SJCRH30 (cell line): ENCODE measurements around the gene KANSL1L. TPM values are rescaled to one million over a fixed set of nuclear protein-coding genes. Genes with fewer than 3 reads are reported as not detected.

Experiments used
- DNase-seq, 2 experiments: peaks; one replicate each; pipeline ENCODE4 v3.0.0-alpha.2; 2015 to 2020
- H3K27ac ChIP-seq: fragments of 250-450 bp; sonication (Bioruptor Pico); 2 replicates; pipeline ENCODE4 v1.5.1; 2020; ENCODE audit warnings: mild to moderate bottlenecking, moderate library complexity
- H3K27me3 ChIP-seq: fragments of 250-450 bp; sonication (Bioruptor Pico); 2 replicates; pipeline ENCODE4 v1.5.1; 2020; ENCODE audit warnings: mild to moderate bottlenecking, moderate library complexity
- H3K36me3 ChIP-seq: fragments of 250-450 bp; sonication (Bioruptor Pico); 2 replicates; pipeline ENCODE4 v1.5.1; 2020; ENCODE audit warnings: mild to moderate bottlenecking, moderate library complexity
- H3K4me1 ChIP-seq: fragments of 250-450 bp; sonication (Bioruptor Pico); 2 replicates; pipeline ENCODE4 v1.5.1; 2020; ENCODE audit warnings: mild to moderate bottlenecking, moderate library complexity
- H3K4me3 ChIP-seq: fragments of 250-450 bp; sonication (Bioruptor Pico); 2 replicates; pipeline ENCODE4 v1.5.1; 2020; ENCODE audit warnings: mild to moderate bottlenecking, moderate library complexity
- H3K9me3 ChIP-seq: fragments of 250-450 bp; sonication (Bioruptor Pico); replicated peaks from 2 replicates; pipeline ENCODE4 v1.5.1; 2020; ENCODE audit warnings: mild to moderate bottlenecking, moderate library complexity
- total RNA-seq: library from RNA; depleted of rRNA; stranded (reverse); fragments of >200 nt; shearing (Covaris generic); gene quantifications from 2 replicates; pipeline ENCODE4 v1.2.3, GENCODE V29; 2014

Gene KANSL1L
- total RNA-seq, 1 experiment from 2014 or later: 24.3 TPM

DNA sequence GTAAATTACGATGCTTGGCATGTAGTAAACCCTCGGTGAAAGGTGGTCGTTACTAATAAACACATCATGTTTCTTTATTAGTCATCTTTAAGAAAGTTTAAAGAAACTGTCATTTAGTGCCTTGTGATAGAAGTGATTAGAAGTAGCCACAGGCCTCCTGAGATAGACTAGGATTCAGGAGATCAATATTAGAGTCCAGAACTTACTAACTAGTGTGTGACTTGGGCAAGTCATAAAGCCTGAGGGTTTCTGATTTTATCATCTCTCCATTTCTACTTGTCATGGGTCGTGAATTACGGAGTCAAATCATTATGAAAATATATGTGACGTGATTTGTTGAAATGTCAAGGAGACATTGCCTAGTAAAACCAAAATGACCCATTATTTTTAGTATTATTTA, 162.1 kb downstream of the KANSL1L start:
- Histone ChIP-seq H3K9me3 (no peaks in the 10 kb centered on the region), H3K4me3 (no peak overlapping the region), H3K36me3 (peaks cover 42% of the 10 kb centered on the region), H3K27ac (no peak overlapping the region), H3K27me3 (no peaks in the 10 kb centered on the region), H3K4me1 (no peaks in the 10 kb centered on the region)
- no peak for DNase-seq

DNA sequence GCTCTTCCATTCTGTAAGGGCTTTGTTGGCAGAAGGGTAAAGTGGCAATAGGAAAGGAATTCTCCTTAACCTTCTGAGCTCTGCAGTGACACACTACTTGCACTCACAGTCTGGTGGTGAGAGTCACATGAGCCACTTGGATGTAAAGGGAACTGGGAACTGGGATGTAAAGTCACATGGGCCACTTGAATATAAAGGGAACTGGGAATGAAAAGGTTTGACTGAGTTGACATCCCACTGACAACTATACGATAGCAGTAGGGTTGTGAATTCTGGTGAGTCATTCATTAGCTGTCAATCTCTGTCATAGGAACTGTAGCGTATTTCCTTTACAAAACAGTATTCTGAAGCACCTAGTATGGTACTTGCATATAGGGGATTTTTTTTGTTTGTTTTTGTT, 163.3 kb downstream of the KANSL1L start:
- Histone ChIP-seq H3K4me1 (peaks cover 6% of the 10 kb centered on the region), H3K9me3 (no peaks in the 10 kb centered on the region), H3K36me3 (peaks cover 30% of the 10 kb centered on the region), H3K27me3 (no peaks in the 10 kb centered on the region), H3K27ac (no peak overlapping the region), H3K4me3 (no peak overlapping the region)
- no peak for DNase-seq

DNA sequence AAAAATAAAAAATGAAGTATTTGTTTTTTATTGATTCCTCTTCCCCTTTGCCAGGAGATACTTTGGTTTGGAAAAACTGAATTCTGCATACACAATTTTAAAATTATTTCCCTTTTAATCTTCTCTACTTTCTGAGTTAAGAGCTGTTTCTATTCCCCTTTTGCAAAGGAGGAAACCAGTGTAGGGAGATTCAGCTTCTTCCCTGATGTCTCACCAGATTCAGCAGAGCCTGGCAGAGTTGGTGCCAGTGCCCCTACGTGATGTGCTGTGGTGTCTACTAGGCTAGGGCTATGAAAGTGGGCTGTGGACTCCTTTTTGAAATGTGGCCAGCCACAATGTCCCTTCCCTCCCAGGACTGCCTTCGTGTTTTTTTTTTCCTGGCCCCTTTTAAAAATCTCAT, 166.3 kb downstream of the KANSL1L start:
- DNase-seq: no peak
- no peaks in the 10 kb centered on the region for H3K9me3 ChIP-seq
- H3K27ac ChIP-seq: no peak overlapping the region
- peaks cover 6% of the 10 kb centered on the region for H3K4me1 ChIP-seq
- peaks cover 10% of the 10 kb centered on the region for H3K36me3 ChIP-seq
- no peaks in the 10 kb centered on the region for H3K27me3 ChIP-seq
- H3K4me3 ChIP-seq: no peak overlapping the region

DNA sequence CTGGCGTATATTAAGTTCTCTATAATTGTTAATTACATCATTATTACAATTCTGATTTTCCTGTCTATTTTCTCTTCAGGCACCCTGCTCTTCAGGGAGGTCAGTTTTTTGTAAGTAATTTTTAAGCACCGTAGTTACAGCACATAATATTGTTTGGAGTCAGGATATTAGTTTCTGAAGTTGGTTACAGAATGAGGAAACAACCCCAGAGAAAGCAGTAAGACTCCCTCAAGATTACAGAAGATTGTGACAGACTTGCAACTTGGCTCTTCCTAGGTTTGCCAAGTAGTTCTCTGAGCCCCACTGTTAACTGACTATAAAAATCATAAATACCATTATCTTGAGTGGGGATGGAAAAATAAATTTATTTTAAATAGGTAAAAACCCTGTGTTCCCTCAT, 167.8 kb downstream of the KANSL1L start:
- no peaks in the 10 kb centered on the region for H3K9me3 ChIP-seq
- H3K4me3 ChIP-seq: peak overlapping the region; percentile 89
- H3K27me3 ChIP-seq: no peaks in the 10 kb centered on the region
- H3K4me1 ChIP-seq: peaks cover 6% of the 10 kb centered on the region
- no peaks in the 10 kb centered on the region; the same call in none of the 2 replicates for H3K36me3 ChIP-seq
- DNase-seq: no peak
- no peak overlapping the region for H3K27ac ChIP-seq

DNA sequence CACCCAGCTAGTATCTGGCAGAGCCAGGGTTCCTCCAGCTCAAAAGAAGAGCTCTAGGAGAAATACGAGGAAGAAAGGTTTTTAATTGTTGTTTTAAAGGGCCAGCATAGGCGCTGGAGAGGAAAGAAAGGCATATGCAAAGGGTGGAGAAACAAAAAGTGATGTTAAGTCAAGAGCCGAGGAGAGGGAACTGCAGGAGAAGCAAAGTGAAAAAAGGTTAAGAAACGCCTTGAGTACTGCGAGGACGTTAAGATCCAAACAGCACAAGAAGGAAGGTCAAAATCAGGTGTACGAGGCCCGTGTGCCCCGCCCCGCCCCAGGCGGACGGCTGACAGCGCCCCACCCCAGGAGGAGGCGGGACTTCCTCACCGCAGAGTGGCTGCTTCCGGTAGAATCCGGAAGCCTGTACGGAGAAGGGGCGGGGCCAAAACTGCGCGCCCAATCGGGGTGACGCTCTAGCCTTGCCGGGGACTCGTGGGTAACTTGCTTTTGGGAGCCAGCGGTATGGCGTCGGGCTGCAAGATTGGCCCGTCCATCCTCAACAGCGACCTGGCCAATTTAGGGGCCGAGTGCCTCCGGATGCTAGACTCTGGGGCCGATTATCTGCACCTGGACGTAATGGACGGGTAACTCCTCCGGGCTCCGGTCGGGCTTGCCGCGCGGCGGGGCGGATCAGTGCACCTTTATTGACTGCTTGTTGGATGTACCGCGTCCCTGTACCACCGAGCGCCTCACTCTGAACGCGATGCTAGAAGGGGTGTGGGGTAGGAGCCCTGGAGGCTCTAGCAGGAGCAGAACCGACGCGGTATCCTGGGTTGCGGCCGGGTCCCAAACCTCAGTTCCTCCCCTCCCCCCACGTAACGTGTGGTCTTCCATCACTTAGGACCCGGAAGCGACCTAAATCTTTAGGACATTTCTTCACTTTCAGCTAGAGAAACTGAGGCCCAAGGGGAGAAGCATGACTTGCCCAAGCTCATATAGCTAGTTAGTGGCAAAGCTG, 168.8 kb downstream of the KANSL1L start, which contains the start of gene RPE:
RPE (plus strand) TSS at position 481 of the 1,000 bp plus-strand sequence; CDS start at position 505, 24 bp downstream.
- Histone ChIP-seq H3K4me1 (peaks cover 6% of the 10 kb centered on the region), H3K36me3 (no peaks in the 10 kb centered on the region; the same call in none of the 2 replicates), H3K27me3 (no peaks in the 10 kb centered on the region), H3K27ac (peak within 1 kb of the TSS; percentile 68), H3K9me3 (no peaks in the 10 kb centered on the region), H3K4me3 (peak within 1 kb of the TSS; percentile 89)
- DNase-seq: peak; percentile 96 to 98

DNA sequence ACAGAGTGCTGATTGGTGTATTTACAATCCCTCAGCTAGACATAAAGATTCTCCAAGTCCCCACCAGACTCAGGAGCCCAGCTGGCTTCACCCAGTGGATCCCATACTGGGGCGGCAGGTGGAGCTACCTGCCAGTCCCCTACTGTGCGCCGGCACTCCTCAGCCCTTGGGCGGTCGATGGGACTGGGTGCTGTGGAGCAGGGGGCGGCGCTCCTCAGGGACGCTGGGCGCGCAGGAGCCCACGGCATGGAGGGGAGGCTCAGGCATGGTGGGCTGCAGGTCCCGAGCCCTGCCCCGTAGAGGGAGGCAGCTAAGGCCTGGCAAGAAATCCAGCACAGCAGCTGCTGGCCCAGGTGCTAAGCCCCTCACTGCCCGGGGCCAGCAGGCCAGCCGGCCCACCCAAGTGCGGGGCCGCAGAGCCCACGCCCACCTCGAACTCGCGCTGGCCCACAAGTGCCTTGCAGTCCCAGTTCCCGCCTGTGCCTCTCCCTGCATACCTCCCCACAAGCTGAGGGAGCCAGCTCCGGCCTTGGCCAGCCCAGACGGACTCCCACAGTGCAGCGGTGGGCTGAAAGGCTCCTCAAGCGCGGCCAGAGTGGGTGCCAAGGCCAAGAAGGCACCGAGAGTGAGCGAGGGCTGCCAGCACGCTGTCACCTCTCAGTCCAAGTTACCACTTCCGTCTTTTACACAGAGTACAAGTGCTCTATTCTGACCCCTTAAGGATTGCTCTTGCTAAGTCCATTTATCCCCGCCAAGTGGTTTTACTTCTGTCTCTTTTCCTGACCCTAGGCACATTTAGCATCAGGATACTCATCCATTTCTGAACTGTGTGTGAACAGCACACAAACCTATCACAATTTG, 170.5 kb downstream of the KANSL1L start:
- no peaks in the 10 kb centered on the region for H3K36me3 ChIP-seq
- H3K9me3 ChIP-seq: no peaks in the 10 kb centered on the region
- no peaks in the 10 kb centered on the region for H3K27me3 ChIP-seq
- H3K27ac ChIP-seq: no peak overlapping the region
- H3K4me1 ChIP-seq: peaks cover 6% of the 10 kb centered on the region
- no peak overlapping the region for H3K4me3 ChIP-seq
- DNase-seq: no peak

DNA sequence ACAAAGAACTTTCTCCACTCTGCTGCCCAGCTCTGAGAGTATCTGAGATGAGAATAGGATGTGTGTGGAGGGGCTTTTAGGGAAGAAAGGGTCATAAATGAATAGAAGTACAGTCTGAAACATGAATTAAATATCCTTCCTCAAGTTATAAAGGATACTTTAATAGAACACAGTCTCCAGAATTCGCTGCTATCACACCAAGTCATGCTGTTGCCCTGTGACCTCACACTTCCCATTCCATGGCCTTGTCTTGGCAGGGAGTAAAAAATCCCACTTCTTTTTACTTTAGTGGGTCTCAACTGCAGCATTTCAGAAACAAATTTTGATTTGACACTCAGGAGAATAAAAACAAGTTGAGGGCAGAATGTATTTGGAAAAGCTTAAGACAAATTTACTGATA, 172.6 kb downstream of the KANSL1L start:
- Histone ChIP-seq H3K27ac (no peak overlapping the region), H3K4me3 (no peak overlapping the region), H3K4me1 (peaks cover 2% of the 10 kb centered on the region; the same call in 1 of the 2 replicates), H3K27me3 (no peaks in the 10 kb centered on the region), H3K9me3 (no peaks in the 10 kb centered on the region), H3K36me3 (no peaks in the 10 kb centered on the region)
- DNase-seq: no peak

DNA sequence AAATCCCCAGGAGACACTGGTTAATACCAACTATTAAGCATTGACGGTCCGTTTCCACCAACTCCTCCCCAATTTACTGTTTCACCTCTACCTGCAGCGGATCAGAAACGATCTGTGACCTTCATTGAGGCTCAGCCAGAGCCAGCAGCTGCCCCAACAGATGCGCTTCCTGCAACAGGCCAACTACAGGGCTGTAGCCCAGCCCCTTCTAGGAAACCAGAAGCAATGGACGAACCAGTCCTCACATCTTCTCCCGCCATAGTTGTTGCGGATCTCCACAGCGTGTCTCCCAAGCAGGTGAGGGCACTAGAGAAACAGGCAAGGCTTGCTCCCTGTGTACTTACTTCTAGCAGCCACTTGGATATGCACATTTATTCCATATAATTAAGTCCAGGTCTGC, 177.2 kb downstream of the KANSL1L start:
- no peak overlapping the region for H3K4me3 ChIP-seq
- no peaks in the 10 kb centered on the region for H3K4me1 ChIP-seq
- no peaks in the 10 kb centered on the region for H3K9me3 ChIP-seq
- H3K36me3 ChIP-seq: no peaks in the 10 kb centered on the region
- no peak for DNase-seq
- H3K27me3 ChIP-seq: no peaks in the 10 kb centered on the region
- no peak overlapping the region for H3K27ac ChIP-seq

DNA sequence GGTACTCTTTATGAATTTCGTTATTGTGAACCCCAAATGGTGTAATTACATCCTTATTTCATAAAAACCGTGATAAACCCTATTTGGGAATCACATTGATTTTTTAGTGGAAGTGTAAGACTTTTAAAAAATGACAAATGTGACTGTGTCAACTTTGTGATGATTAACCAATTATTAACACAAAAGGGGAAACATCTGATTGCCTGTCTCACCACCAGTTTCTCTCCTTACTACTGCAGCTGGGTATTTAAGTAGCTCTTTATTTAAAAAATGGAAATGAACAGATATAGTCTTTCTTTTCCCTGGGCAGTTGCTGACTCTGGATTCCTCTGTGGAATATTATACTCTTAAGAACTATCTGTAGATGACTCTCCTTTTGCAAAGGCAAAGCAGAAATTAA, 180.4 kb downstream of the KANSL1L start:
- Histone ChIP-seq H3K27me3 (no peaks in the 10 kb centered on the region), H3K36me3 (no peaks in the 10 kb centered on the region), H3K4me1 (no peaks in the 10 kb centered on the region), H3K9me3 (no peaks in the 10 kb centered on the region), H3K4me3 (no peak overlapping the region), H3K27ac (no peak overlapping the region)
- no peak for DNase-seq

DNA sequence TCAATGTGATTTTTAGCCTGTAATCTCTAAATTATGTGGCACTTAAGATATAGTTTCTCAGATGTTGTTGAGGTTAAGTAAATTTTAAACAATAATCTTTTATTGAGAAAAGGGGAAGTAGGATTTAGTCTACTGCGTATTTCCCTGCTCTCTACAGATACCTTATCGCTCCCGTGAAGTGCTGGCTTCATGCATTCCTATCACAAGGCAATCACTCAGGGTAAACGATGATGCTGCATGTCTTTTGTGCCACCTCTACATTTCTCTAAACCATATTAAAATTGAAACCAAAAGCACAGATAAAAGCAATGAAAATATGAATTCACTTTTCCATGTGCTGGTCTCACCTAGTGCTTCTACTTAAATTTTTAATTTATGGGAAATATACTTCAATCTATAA, 183.2 kb downstream of the KANSL1L start:
- H3K4me3 ChIP-seq: no peak overlapping the region
- no peak for DNase-seq
- no peaks in the 10 kb centered on the region for H3K4me1 ChIP-seq
- H3K9me3 ChIP-seq: no peaks in the 10 kb centered on the region
- H3K36me3 ChIP-seq: no peaks in the 10 kb centered on the region
- H3K27ac ChIP-seq: no peak overlapping the region
- no peaks in the 10 kb centered on the region for H3K27me3 ChIP-seq

DNA sequence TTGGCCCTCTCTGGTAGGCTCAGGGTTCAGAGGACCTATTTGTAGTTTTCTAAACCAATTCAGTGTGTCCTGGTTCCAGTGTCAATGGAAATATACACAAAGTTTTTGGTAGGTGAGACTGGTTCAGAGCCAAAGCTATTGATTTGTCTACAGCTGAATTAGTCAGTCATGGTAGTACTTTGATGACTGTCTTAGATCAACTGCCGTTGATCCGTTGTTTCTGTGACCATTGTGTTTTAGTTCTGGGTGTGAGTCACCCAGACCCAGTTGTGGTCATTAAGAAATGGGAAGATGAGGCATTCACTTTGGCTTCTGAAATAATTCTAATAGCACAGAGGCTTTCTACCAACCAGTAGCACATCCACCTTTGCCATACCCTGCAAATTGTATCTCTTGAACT, 184.8 kb downstream of the KANSL1L start:
- Histone ChIP-seq H3K36me3 (no peaks in the 10 kb centered on the region), H3K27me3 (no peaks in the 10 kb centered on the region), H3K9me3 (no peaks in the 10 kb centered on the region), H3K27ac (no peak overlapping the region), H3K4me3 (no peak overlapping the region), H3K4me1 (no peaks in the 10 kb centered on the region)
- no peak for DNase-seq

DNA sequence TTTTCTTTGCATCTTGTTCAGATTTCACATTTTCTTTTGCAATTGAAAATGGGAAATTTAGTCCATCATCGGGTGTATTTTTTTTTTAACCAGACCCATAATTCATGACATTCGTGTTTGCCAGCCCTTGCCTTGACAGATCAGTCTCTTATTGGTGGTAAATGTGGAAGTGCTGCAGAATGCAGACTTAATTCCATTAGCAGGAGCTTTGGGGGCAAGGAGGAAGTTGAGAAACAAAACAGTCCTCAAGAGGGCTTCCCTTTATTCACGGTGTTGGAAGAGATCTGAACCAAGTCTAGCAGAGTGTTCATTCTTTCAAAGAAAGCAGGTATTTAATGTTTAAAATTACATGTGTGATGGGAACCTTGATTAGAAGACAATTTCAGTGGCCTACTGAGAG, 185.3 kb downstream of the KANSL1L start:
- no peak overlapping the region for H3K4me3 ChIP-seq
- no peaks in the 10 kb centered on the region for H3K4me1 ChIP-seq
- H3K27ac ChIP-seq: no peak overlapping the region
- H3K27me3 ChIP-seq: no peaks in the 10 kb centered on the region
- no peak for DNase-seq
- no peaks in the 10 kb centered on the region for H3K36me3 ChIP-seq
- no peaks in the 10 kb centered on the region for H3K9me3 ChIP-seq

DNA sequence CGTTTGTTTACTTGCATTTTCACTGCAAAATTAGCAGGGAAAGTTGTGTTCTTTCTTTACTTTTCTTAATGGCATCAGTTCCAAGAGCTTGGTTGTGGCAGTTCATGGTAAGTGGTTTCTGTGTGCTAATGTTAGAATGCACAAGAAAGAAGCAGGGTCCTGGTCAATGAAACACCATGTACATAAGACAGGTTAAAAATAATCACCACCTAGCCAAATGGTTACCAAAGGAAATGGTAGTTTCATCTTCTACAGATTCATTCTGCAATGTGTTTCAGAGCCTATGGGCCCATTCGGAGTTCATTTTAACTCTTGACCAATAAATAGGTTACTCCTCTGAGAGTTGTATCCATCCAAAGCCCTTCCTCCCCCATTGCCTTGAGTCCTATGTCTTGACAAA, 186.9 kb downstream of the KANSL1L start:
- H3K9me3 ChIP-seq: no peaks in the 10 kb centered on the region
- H3K27ac ChIP-seq: no peak overlapping the region
- no peaks in the 10 kb centered on the region for H3K36me3 ChIP-seq
- no peak overlapping the region for H3K4me3 ChIP-seq
- no peaks in the 10 kb centered on the region for H3K4me1 ChIP-seq
- no peaks in the 10 kb centered on the region for H3K27me3 ChIP-seq
- DNase-seq: no peak

DNA sequence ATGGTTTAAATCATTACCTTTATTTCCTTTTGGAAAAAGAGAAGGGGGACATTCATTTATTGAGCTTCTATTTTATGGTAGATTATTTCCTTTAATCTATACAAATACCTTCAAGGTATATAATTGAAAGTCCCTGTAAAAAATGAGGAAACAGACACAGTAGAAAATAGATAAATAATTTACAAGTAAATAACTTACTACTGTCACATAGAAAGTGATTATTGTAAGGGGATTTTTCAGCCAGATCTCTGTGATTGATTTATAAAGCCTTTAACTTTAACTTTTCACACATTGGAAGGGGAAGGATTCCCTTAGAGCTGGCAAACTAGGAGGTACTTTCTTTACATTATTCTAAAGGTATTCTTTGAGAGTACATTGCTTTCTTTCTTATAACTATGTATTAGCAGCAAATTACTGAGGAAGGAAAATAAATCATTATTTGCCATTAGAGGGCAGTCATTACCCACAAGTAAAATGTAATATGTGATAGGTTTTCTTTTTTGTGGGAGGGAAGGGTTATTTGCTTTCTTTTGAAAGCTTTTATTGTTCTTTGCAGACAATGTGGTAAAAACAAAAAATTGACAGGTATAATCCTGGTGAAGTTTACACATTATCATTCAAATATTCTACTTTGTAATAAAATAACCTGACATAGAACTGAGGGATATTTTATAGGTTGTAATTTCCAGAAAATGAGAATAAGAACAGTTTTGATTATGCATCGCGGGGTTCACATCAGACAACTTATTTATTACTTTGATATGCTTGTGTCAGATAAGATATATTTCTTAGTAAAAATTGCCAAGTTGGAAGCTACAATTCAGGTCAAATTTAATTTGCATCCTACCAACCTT, 193.6 kb downstream of the KANSL1L start:
- no peaks in the 10 kb centered on the region for H3K9me3 ChIP-seq
- H3K27ac ChIP-seq: no peak overlapping the region
- no peaks in the 10 kb centered on the region for H3K36me3 ChIP-seq
- no peaks in the 10 kb centered on the region for H3K27me3 ChIP-seq
- H3K4me3 ChIP-seq: no peak overlapping the region
- H3K4me1 ChIP-seq: no peaks in the 10 kb centered on the region
- DNase-seq: peak in 1 of 2 experiments; percentile 68
